Fibroblast of gingiva (primary cell): ENCODE results near the gene FXYD7.
"Not testable (repeated sequence)": the region's sequence is repeated elsewhere in the genome, so short reads cannot be mapped to it uniquely, and the experiment has no call there.

Experiments
- DNase-seq: peaks from one replicate; pipeline ENCODE4 v3.0.0-alpha.2; 2011; ENCODE audit warnings: low read depth

Gene FXYD7

GRCh38 chr19:35143231-35143715, at the start of gene FXYD7:
FXYD7 (plus strand) TSS chr19:35143255; CDS start chr19:35143334, 79 bp downstream.
- no peak for DNase-seq

GRCh38 chr19:35093430-35093829, 49.6 kb upstream of the FXYD7 start:
- no peak for DNase-seq

DNA sequence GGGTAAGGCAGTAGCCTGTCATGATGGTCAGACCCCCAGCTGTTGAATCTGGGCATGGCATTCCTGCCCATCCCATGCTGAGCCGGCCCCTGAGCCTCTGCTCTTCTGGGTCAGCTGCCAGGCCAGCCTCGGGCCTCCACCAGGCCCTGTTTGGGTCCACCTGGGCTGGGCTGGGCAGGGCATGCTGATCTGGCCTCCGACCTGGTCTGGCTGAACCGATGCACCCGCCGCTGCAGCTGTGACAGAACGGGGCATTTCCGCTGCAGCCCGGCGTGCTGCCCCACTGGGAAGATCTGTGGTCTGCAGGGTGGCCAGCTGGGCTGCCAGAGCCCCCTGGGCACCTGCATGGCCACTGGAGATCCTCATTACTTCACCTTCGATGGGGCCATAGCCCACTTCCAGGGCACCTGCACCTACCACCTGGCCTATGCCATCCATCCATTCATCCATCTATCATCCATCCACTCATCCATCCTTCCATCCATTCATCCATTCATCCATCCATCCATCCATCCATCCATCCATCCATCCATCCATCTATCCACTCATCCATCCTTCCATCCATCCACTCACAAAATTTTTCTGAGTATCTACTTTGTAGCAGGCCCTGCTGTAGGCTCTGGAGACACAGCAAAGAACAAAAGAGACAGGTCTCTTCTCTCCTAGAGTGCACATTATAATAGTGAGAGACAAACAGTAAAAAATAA, 49.0 kb upstream of the FXYD7 start:
- no peak for DNase-seq

GRCh38 chr19:35094656-35095055, 48.4 kb upstream of the FXYD7 start:
- DNase-seq, result no peak

GRCh38 chr19:35095667-35096368, 47.2 kb upstream of the FXYD7 start:
- DNase-seq, result no peak

DNA sequence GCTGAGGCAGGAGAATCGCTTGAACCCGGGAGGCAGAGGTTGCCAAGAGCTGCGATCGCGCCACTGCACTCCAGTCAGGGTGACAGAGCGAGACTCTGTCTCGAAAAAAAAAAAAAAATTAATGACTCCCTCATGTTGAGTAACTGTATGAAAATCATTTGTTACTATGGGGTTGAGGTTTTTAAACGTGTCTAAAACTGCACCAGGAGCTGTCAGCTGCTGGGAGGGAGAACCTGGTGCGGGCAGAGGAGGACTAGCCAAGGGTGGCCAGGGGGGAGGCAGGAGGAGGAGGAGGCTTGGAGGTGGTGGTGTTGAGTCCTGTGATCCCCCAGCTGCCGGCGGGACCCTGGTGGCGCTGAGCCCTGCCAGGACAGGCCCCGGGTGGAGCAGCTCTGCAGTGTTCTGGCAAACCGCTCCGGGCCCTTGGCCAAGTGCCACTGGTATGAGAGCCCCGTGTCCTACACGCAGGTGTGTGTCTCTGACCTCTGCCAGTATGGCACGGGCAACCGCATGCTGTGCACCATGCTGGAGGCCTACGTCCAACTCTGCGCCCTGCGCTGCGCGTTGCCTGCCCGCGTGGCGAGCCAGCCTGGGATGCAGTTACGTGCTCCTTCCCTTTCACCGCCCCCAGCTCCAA, 44.5 kb upstream of the FXYD7 start:
- DNase-seq, result no peak

- DNase-seq, result no peak
Measured at GRCh38 chr19:35099155-35099896, 43.7 kb upstream of the FXYD7 start.

- DNase-seq, result no peak
Measured at GRCh38 chr19:35099897-35100275, 43.2 kb upstream of the FXYD7 start.

DNA sequence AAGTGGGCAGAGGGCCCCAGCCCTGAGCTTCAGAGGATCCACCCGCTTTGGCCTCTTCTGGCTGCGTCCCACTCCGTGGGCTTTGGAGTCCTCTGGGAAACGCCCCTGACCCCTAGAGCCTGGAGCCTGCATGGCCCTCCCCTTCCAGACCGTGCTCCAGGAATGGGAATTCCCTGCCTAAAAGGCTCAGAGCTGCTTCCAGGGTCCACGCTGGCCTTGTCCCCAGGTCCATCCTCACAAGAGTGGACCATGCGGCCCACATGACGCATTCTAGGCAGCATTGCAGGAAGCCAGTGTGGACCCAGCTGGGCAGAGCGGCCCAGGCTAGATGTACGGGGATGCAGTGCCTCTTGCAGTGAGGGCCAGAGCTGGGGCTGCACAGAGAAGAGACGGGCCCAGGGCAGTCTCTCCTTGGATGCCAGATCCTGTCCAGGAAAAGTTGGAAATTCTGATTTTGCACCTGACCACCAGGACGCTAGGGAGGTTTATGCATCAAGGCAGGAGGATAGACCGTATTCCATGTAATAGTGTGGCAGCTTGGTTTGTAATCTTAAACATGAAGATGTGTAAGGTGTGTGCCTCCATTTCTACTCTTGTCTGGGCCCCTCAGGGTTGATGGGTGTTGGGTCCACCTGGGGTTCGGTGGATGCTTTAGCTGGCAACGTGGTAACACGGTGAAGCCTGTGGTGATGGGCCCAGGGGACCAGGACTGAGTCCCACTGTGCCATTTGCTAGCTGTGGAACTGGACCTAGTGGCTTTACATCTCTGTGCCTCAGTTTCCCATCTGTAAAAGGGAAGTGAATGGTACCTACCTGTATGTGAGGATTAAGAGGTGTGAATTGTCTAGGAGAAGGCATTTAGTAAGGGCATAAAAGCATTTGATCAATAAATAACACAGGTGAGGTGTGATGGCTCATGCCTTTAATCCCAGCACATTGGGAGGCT, 42.2 kb upstream of the FXYD7 start:
- no peak for DNase-seq

DNA sequence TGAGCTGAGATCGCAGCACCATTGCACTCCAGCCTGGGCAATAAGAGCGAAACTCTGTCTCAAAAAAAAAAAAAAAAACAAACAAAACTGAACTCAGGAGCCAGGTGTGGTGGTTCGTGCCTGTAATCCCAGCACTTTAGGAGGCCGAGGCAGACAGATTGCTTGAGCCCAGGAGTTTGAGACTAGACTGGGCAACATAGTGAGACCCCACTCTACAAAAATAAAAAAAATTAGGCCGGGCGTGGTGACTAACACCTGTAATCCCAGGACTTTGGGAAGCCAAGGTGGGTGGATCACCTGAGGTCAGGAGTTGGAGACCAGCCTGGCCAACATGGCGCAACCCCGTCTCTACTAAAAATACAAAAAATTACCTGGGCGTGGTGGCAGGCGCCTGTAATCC, 41.1 kb upstream of the FXYD7 start:
- not testable (repeated sequence) for DNase-seq

GRCh38 chr19:35103614-35104013, 39.4 kb upstream of the FXYD7 start:
- DNase-seq, result not testable (repeated sequence)

DNA sequence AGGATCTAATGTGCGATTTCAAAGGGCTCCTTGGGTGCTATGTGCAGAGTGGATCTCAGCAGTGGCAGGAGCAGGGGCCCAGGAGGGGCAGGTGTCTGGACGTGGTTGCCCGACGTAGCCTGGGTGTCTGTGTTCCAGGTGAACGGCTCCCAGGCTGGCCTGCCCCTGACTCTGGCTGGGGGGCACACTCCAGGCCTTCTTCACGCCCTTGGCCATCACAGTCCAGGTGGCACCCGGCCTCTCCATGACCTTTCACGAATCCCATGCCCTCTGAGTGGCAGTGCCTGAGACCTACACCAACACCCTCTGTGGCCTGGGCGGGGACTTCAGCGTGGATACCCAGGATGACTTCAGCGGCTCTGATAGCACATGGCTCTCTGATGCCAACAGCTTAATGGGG, 38.7 kb upstream of the FXYD7 start:
- no peak for DNase-seq

- DNase-seq, result no peak
Measured at GRCh38 chr19:35105047-35105410, 38.0 kb upstream of the FXYD7 start.

DNA sequence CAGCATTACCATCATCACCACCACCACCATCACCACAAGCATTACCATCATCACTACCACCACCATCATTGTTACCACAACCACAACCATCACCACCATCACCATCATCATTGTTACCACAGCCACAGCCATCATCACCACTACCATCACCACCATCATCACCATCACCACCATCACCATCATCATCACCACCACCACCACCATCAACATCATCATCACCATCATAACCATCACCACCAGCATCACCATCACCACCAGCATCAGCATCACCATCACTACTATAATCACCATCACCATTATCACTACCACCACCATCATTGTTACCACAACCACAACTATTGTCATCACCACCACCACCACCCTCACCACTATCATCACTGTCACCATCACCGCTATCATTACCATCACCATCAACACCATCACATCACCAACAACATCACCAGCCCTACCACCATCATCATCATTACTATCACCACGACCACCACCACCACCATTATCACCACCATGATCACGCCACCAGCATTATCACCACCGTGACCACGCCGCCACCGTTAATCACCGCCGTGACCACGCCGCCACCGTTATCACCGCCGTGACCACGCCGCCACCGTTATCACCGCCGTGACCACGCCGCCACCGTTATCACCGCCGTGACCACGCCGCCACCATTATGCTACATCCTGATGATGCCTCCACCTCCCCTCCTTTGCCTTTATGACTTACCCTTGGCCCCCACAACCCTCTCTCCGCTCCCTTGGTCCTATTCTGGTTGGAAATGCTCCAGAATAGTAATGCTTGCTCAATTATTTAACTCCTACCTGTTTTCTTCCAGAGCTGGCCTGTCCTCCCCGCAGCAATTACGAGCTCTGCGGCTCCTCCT, 37.4 kb upstream of the FXYD7 start:
- no peak for DNase-seq

DNA sequence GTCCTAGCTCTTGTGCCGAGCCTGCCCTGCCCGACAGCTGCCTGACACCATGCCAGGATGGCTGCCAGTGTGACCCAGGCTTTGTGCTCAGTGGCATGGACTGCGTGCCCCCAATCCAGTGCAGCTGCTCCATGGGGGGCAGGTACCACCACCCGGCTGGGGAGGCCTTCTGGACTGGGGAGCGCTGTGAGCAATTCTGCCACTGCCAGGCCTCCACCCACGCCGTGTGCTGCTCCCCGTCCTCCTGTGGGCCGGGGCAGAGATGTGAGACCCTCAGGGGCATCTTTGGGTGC, 36.8 kb upstream of the FXYD7 start:
- DNase-seq, result no peak

GRCh38 chr19:35106898-35107541, 36.0 kb upstream of the FXYD7 start:
- no peak for DNase-seq

DNA sequence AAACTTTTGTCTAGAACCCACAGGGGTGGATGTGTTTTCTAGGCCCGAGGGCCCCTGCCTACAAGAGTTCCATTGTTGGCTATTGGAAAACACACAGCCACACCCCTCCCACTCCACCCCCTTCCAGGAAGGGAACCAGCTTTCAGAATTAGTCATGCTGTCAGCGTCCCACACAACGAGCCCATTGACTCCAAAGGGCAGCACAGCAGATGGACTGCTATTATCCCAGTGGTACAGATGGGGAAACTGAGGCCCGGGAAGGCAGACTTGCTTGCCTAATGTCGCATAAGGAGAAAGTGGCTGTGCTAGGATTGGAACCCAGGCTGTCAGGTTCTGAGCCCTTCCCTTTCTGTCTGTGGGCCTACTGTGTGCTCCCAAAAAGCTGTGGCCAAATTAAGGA, 35.5 kb upstream of the FXYD7 start:
- no peak for DNase-seq

DNA sequence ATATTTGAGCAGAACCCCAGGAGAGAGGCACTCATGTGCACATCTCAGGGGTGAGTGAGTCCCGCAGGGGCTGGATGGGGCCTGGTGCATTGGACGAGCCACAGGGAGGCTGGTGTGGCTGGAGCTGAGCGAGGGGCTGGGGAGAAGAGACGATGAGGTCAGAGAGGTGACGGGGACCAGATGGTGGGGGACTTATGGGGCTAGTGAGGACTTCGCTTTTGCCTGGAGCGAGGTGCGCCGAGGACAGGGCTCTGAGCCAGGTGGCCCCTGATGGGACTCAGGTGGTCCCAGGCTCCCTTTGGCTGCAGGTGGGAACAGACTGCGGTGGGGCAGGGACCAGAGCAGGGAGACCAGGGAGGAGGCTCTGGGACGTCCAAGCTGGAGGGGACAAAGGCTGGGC, 34.3 kb upstream of the FXYD7 start:
- DNase-seq, result no peak

- DNase-seq, result no peak
Measured at GRCh38 chr19:35109395-35110112, 33.5 kb upstream of the FXYD7 start.
